HG02973 (cell line): ENCODE results near the gene ABR.
"Not testable (repeated sequence)": the region's sequence is repeated elsewhere in the genome, so short reads cannot be mapped to it uniquely, and the experiment has no call there.

Experiments
- ATAC-seq: cut with Tn5 transposase; IDR thresholded peaks from one replicate; pipeline ENCODE4 v1.9.1; 2021; ENCODE audit warnings: moderate library complexity; ENCODE audit not compliant: unreplicated experiment

Gene ABR

DNA sequence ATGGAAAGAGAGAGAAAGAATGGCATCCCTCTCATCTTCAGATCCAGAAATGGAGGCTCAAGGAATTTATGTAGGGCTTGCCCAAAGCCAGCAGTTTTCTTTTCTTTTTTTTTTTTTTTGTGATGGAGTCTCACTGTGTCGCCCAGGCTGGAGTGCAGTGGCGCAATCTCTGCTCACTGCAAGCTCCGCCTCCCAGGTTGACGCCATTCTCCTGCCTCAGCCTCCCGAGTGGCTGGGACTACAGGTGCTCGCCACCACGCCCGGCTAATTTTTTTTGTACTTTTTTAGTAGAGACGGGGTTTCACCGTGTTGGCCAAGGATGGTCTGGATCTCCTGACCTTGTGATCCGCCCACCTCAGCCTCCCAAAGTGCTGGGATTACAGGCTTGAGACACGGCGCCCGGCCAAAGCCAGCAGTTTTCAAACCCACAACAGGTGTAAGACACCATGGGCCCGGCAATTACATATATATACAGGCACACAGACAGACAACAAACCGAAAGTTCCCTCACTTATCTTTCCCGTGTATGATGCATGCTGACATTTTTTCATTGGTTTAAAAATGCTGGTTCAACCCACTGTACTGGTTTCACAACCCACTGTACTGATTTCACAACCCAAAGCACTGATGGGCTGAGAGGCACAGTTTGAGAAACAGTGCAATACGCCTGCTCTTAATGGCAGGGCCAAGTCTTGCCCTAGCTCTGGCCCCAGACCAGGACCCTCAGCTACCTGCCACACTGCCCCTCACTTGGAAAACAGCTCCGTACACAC, 81.6 kb downstream of the ABR start:
- ATAC-seq = not testable (repeated sequence)

GRCh38 chr17:1096215-1096614, 83.6 kb downstream of the ABR start:
- no peak for ATAC-seq

GRCh38 chr17:1095853-1096173, 84.0 kb downstream of the ABR start:
- no peak for ATAC-seq

GRCh38 chr17:1095090-1095852, 84.5 kb downstream of the ABR start:
- ATAC-seq = no peak

DNA sequence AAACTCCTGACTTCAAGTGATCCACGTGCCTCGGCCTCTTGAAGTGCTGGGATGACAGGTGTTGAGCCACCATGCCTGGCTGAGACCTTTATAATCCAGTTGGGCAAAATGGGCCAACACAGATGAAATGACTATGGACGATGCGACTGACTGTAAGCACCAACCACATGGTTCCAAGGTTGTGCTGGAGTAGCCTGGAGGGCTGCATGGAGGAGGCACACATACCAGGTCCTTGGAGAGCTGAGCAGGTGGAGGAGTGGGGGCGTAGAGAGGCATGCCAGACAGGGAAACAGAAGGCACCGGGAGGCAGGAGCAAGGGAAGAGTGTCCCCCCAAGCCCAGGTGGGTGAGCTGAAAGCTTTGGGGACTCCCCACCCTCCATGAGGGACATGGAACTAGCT, 85.2 kb downstream of the ABR start:
- no peak for ATAC-seq

DNA sequence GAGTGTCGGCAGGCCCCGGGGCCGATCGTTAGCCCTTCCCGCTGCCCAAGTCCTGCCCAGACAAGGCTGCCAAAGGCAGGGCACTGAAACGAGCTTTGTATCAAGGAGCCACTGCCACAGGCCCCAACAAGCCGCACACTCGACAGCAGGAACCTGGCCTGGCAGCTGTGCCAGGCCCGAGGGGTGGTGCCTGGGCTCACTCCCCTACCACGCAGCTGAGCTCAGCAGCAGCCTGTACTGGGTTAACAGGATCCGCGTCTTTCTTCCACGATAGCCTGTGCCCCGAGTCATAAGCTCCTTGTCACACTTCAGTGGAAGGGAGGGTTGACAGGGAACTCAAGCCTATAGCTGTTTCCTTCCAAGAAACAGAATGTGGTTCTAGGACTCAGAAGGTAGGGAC, 87.9 kb downstream of the ABR start:
- no peak for ATAC-seq

- ATAC-seq = no peak
Measured at GRCh38 chr17:1091190-1091534, 88.6 kb downstream of the ABR start.

GRCh38 chr17:1090465-1091189, 89.2 kb downstream of the ABR start:
- no peak for ATAC-seq

DNA sequence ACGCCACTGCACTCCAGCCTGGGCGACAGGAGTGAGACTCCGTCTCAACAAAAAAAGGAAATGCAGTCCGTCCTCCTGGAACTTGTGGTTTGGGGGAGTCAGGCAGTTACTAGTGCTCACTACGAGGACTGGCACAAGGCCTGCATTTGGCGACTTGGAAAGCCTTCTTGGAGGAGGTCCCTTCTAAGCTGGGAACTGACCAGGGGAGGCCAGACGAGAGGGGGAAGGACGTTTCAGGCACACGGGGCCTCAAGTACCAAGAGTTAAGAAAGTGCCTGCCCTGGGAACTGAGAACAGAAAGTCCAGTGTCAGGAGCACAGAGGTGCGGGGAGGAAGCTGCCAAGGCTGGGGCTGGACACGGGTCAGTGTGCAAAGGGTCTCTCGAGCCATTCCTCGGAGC, 89.9 kb downstream of the ABR start:
- no peak for ATAC-seq

GRCh38 chr17:1087381-1088241, 92.2 kb downstream of the ABR start:
- ATAC-seq = no peak

DNA sequence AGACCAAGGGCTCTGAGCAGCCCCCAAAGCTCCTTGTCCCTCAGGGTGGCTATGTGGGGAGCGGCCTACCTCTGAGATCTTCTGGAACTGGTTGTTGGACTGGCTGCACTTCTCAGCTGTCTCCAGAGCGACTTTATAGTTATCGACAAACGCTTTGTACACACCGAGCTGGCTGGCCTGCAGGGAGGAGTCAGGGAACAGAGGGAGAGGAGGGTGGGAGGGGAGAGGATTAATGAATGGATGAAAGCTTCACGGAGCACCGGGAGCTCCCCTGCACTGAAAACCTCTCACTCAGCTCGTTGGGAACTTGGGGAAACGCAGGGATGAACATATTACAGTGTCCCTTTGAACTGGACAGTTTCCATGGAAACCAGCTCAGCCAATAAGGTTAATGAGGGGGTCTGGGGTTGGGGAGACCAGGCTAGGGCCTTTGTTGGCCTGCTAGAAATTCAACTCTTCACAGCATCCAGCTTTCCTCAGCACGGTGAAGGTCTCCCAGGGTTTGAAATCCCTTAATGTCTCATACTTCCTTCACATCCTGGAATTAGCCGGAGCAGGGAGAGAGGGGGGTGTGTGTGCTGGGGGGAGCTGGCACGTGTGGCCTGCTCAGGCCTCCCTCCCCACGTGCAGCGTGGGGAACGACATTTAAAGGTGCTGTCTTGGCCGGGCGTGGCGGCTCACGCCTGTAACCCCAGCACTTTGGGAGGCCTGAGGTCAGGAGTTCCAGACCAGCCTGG, 96.2 kb downstream of the ABR start:
- no peak for ATAC-seq

- ATAC-seq = no peak
Measured at GRCh38 chr17:1082579-1082978, 97.2 kb downstream of the ABR start.

DNA sequence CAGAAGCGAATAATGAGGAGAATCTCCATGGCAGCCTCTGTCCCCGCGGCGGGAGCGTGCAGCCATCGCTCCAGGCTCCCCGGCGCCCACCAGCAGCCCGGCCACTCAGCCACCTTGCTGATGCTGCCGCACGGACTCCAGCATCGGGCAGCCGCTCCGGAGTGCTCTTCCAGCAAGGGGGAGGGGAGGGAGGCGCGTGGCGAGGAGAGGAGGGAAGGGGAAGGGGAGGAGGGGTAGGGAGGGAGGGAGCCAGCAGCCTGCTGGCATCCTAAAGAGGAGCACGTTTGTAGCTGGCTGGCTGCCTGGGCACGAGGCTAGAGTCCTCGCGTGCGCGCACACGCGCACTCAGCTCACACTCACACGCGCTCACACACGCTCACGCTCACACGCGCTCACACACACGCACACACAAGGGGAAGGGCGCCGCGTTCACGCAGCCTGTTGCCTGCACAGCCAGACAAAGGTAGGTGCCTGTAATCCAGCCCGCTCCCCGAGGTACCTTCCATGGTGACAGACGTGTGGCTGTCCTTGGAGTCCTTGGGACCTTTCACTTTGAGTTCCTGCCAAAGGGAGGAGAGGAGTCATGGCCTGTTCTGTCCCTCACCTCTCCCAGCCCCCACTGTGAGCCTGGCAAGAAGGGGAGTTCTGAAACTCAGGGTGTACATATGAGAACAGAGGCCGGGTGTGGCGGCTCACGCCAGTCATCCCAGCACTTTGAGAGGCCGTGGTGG, 100.8 kb downstream of the ABR start:
- no peak for ATAC-seq

GRCh38 chr17:1077986-1078711, 101.6 kb downstream of the ABR start:
- no peak for ATAC-seq

GRCh38 chr17:1077581-1077985, 102.2 kb downstream of the ABR start:
- no peak for ATAC-seq

- ATAC-seq = no peak
Measured at GRCh38 chr17:1076982-1077302, 102.8 kb downstream of the ABR start.

GRCh38 chr17:1076299-1076981, 103.3 kb downstream of the ABR start:
- no peak for ATAC-seq

- no peak for ATAC-seq
Measured at GRCh38 chr17:1074886-1075605, 104.7 kb downstream of the ABR start.
